Left lung (tissue), 10 donors: ENCODE measurements around the gene BCL2L2. TPM values are rescaled to one million over a fixed set of nuclear protein-coding genes. Genes with fewer than 3 reads are reported as not detected.
A peak's percentile ranks its signal among the peaks of the same experiment; 100 is the strongest.

Experiments used
- ATAC-seq: fragments of 200-7000 bp; cut with Tn5 transposase; one replicate; pipeline ENCODE4 v1.9.1; 2020; ENCODE audit warnings: moderate library complexity
- DNase-seq, 4 donors: peaks; one replicate each; pipeline ENCODE4 v3.0.0-alpha.2; 2013 to 2020
- H3K27ac ChIP-seq, 2 donors: fragments of 200-600 bp; sonication (generic) in 1 of 2; one replicate each; pipeline versions ENCODE4 v1.5.0 to v1.8.0; 2020 to 2021
- H3K27me3 ChIP-seq, 2 donors: fragments of 200-600 bp; sonication (generic) in 1 of 2; one replicate each; pipeline versions ENCODE4 v1.5.0 to v1.8.0; 2020 to 2021
- H3K36me3 ChIP-seq, 2 donors: fragments of 200-600 bp; sonication (generic) in 1 of 2; one replicate each; pipeline versions ENCODE4 v1.5.0 to v1.8.0; 2020 to 2021
- H3K4me1 ChIP-seq, 2 donors: fragments of 200-600 bp; one replicate each; pipeline ENCODE4 v1.8.0; 2021
- H3K4me3 ChIP-seq, 2 donors: fragments of 200-600 bp; sonication (generic) in 1 of 2; one replicate each; pipeline versions ENCODE4 v1.5.0 to v1.8.0; 2020 to 2021; ENCODE audit warnings: mild to moderate bottlenecking in 1 of 2
- H3K9me3 ChIP-seq, 2 donors: fragments of 200-600 bp; sonication (generic) in 1 of 2; one replicate each; pipeline versions ENCODE4 v1.5.0 to v1.8.0; 2020 to 2021
- intact Hi-C, 2 donors: fragments of 100-400 bp; cut with DNase I; formaldehyde crosslinking; loops; one replicate each; pipeline versions ENCODE4 v1.11.2 to v1.14.2; 2022
- polyA plus RNA-seq, 6 donors: library from polyadenylated mRNA; unstranded; fragments of 120-200 nt; gene quantifications; one replicate each; pipeline ENCODE4 v1.2.1, GENCODE V29; 2013; ENCODE audit not compliant: insufficient read length in 6 of 6
- total RNA-seq, 2 donors: library from RNA; stranded (reverse); fragmentation: NEBNext Ultra II Directional; extraction: Animal tissue kit (Norgen Biotek cat#: 25700); gene quantifications; one replicate each; pipeline ENCODE4 v1.2.1, GENCODE V29; 2021
- TF ChIP-seq, protein P1 (sequence below), 2 donors: fragments of 200-600 bp; sonication (generic) in 1 of 2; IDR thresholded peaks; one replicate each; pipeline versions ENCODE4 v1.5.0 to v1.8.0; 2021; ENCODE audit warnings: antibody characterized with exemption in 2 of 2
- donor health status: DM: no; HTN: yes; CAD: no.
- donor health status: DM: no; HTN: no; CAD: no.

BCL2L2 gene
- total and polyA plus RNA-seq, 8 donors, result 37.1 to 49.9 (median 40.4) TPM

DNA sequence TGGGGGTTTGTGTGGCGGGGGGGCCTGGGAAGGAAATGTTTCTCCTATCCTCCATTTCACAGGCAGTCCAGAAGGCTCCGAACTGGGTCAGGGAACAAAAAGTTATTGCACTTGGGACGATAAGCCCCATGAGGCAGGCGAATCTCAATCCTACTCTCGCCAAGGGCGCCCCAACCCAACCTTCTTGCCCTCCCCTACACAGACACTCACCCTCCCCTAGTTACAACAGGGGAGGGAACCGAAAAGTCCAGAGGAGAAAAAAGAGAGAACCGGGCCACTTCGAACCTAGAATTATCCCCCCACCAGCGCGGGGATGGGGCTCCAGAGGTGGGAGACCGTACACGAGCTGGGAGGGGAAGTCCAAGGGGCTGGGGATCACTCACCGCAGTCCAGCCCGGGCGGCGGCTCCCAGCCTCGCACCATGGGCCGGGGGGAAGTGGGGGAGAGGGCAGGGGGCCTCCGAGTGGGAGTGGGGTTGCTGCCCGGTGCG is 21.1 kb upstream of the BCL2L2 start:
- Histone ChIP-seq H3K27me3 (no peaks in the 10 kb centered on the region), H3K9me3 (no peaks in the 10 kb centered on the region), H3K27ac (peak overlapping the region; percentile 88 to 92), H3K4me1 (peaks cover 4 to 27% of the 10 kb centered on the region in 2 donors), H3K4me3 (peak overlapping the region; percentile 83 to 84), H3K36me3 (peaks cover 0 to 9% of the 10 kb centered on the region in 2 donors)
- peak; percentile 34 for ATAC-seq
- intact Hi-C loops, result no loop called here
- DNase-seq, result no peak
- TF ChIP-seq, protein P1, sequence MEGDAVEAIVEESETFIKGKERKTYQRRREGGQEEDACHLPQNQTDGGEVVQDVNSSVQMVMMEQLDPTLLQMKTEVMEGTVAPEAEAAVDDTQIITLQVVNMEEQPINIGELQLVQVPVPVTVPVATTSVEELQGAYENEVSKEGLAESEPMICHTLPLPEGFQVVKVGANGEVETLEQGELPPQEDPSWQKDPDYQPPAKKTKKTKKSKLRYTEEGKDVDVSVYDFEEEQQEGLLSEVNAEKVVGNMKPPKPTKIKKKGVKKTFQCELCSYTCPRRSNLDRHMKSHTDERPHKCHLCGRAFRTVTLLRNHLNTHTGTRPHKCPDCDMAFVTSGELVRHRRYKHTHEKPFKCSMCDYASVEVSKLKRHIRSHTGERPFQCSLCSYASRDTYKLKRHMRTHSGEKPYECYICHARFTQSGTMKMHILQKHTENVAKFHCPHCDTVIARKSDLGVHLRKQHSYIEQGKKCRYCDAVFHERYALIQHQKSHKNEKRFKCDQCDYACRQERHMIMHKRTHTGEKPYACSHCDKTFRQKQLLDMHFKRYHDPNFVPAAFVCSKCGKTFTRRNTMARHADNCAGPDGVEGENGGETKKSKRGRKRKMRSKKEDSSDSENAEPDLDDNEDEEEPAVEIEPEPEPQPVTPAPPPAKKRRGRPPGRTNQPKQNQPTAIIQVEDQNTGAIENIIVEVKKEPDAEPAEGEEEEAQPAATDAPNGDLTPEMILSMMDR (IDR thresholded peaks at IDR 0.05), result no peak

DNA sequence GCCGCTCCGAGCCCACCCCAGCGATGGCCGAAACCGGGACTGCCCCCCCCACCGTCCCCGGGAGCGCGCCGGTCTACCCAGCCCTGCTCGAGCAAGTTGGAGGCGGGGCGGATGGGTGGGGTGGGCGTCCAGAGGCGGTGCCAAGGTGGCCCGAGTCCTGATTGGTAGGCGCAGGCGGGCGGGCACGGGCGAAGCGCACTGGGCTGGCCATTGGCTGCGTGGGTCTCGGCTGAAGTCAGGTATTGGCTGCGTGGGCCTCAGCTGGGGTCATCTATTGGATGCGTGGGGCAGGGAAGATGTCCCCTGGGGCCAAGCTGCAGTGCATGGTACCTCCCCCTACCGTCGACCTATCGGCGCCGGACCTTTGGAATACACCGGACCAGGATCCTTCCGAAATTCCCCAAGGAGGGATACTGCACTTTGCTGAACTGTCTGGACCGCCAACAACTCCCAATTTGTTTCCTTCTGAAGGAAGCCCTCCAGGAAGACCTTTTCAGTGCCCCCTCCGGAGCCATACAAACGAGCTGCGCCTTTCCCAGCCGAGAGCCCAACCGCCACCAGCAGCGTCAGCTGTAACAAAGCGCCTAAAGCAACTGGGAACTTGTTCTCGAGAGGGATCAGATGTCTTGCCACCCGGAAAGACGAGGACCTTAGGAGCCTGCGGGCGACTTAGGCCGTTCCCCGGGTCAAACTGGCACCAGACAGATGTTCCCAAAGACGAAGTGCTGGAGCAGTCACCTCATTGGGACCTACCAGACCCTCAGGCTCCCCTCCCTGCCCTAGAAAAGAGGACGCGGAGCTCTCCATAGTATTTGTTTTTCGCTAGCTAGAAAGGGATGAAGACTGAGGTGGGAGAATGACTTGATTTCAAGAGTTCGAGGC is 20.4 kb upstream of the BCL2L2 start, which contains the start of gene HOMEZ:
Gene HOMEZ, minus strand, starts transcription at position 113 of the 882 bp plus-strand sequence. CDS start 180 bp downstream, outside the sequence.
- intact Hi-C loops, result no loop called here
- H3K9me3 ChIP-seq, result no peaks in the 10 kb centered on the region
- TF ChIP-seq, protein P1 (IDR thresholded peaks at IDR 0.05), result peak in 1 of 2 donors; percentile 25
- H3K27me3 ChIP-seq, result no peaks in the 10 kb centered on the region
- peak; percentile 95 to 99 (median 98) for DNase-seq
- peaks cover 0 to 9% of the 10 kb centered on the region in 2 donors for H3K36me3 ChIP-seq
- H3K27ac ChIP-seq, result peak within 1 kb of the TSS; percentile 92 to 97
- peak; percentile 99 for ATAC-seq
- peak within 1 kb of the TSS; percentile 83 to 84 for H3K4me3 ChIP-seq
- peaks cover 4 to 27% of the 10 kb centered on the region in 2 donors for H3K4me1 ChIP-seq

DNA sequence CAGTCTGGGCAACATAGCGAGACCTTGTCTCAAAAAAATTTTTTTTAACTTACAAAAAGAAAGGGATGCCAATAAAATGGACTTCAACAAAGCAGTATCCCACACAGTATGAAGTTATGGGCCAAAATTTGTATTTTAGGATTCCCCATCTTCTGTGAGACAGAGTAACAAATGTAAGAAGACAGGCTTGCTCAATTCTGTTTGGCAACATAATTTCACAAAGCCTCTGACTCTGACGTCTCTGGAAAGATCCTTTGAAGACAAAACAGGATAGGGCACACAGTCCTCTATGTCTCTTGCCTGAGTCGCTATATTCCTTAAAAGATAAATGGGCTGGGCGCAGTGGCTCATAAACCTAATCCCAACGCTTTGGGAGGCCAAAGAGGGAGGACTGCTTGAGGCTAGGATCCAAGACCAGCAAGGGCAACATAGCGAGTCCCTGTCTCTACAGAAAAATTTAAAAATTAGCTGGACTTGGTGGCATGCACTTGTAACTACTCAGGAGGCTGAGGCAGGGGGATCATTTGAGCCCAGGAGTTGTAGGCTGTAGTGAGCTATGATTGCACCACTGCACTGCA is 19.6 kb upstream of the BCL2L2 start:
- Histone ChIP-seq H3K4me1 (peaks cover 4 to 27% of the 10 kb centered on the region in 2 donors), H3K27ac (peak overlapping the region; percentile 92 to 97), H3K36me3 (peaks cover 0 to 6% of the 10 kb centered on the region in 2 donors), H3K27me3 (no peaks in the 10 kb centered on the region), H3K9me3 (no peaks in the 10 kb centered on the region), H3K4me3 (peak overlapping the region; percentile 83 to 84)
- TF ChIP-seq, protein P1 (IDR thresholded peaks at IDR 0.05), result no peak
- ATAC-seq (no peak), DNase-seq (no peak)
- intact Hi-C loops, result no loop called here

DNA sequence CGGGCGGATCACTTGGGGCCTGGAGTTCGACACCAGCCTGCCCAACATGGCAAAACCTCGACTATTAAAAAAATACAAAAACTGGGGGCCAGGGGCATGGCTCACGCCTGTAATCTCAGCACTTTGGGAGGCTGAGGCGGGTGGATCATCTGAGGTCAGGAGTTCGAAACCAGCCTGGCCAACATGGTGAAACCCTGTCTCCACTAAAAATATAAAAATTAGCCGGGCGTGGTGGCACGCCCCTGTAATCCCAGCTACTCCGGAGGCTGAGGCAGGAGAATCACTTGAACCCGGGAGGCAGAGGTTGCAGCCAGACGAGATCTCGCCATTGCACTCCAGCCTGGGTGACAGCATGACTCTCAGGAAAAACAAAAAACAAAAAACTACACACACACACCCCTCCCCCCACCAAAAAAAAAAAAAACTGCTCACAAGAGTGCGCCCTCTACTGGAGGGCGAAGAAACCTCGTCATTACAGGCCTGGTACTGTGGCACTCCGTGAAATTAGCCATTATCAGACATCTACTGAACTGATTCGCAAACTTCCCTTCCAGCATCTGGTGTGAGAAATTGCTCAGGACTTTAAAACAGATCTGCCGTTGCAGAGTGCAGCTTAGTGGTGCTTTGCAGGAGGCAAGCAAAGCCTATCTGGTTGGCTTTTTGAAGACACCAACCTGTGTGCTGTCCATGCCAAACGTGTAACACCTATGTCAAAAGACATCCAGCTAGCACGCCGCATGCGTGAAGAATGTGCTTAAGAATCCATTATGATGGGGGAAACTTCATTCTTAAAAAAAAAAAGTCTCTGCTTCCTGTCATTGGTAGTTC is 11.7 kb upstream of the BCL2L2 start:
- intact Hi-C loops, result no loop called here
- TF ChIP-seq, protein P1 (IDR thresholded peaks at IDR 0.05), result peak; percentile 80 to 82
- DNase-seq (peak in 1 of 4 donors; percentile 65), ATAC-seq (peak; percentile 87)
- H3K9me3 ChIP-seq, result no peaks in the 10 kb centered on the region
- H3K36me3 ChIP-seq, result peaks cover 0 to 22% of the 10 kb centered on the region in 2 donors
- H3K27me3 ChIP-seq, result no peaks in the 10 kb centered on the region
- peaks cover under 1 to 32% of the 10 kb centered on the region in 2 donors for H3K4me1 ChIP-seq
- H3K4me3 ChIP-seq, result no peak overlapping the region
- H3K27ac ChIP-seq, result no peak overlapping the region
